Lower leg skin (tissue), 3 donors: ENCODE data around the gene RUFY3.
"Not testable (repeated sequence)": the region's sequence is repeated elsewhere in the genome, so short reads cannot be mapped to it uniquely, and the experiment has no call there.

Source experiments
- CTCF ChIP-seq, 3 donors: fragments of 450-650 bp; IDR thresholded peaks; one replicate each; pipeline ENCODE4 v1.5.1; 2016; ENCODE audit warnings: antibody characterized with exemption in 3 of 3, mild to moderate bottlenecking in 3 of 3, moderate library complexity in 2 of 3
- POLR2A ChIP-seq, 2 donors: fragments of 450-650 bp; IDR thresholded peaks; one replicate each; pipeline ENCODE4 v1.6.1; 2016 to 2017; ENCODE audit warnings: antibody characterized with exemption in 2 of 2, mild to moderate bottlenecking in 1 of 2, moderate library complexity in 1 of 2

- TF ChIP-seq CTCF, POLR2A (IDR thresholded peaks at IDR 0.05): not testable (repeated sequence)
Measured at GRCh38 chr4:70732878-70733277, 11.1 kb downstream of the RUFY3 start.
